WTC11 (cell line): ENCODE measurements around the gene GNAO1. TPM values are rescaled to one million over a fixed set of nuclear protein-coding genes. Genes with fewer than 3 reads are reported as not detected.

Experiments
- ATAC-seq: fragments of 200-7000 bp; cut with Tn5 transposase; 2 replicates; pipeline ENCODE4 v1.10.0; 2021; ENCODE audit warnings: mild to moderate bottlenecking, moderate library complexity
- CTCF ChIA-PET: fragments of 300-600 bp; sonication (Branson Sonifier 250); formaldehyde crosslinking; loops from one replicate; lab custom pipeline; 2021; ENCODE audit warnings: antibody characterized with exemption; lab: Charles Lee
- POLR2A ChIA-PET: fragments of 350-600 bp; sonication (Branson Sonifier 250); formaldehyde crosslinking; loops from one replicate; lab custom pipeline; 2021; ENCODE audit warnings: antibody characterized with exemption; lab: Charles Lee
- DNase-seq: peaks from one replicate; pipeline ENCODE4 v3.0.0; 2021; ENCODE audit warnings: low spot score
- H3K27ac Mint-ChIP-seq: 2 replicates; pipeline ENCODE4 v1.8.0; 2021; ENCODE audit warnings: mixed read lengths
- H3K27me3 Mint-ChIP-seq: 2 replicates; pipeline ENCODE4 v1.8.0; 2021; ENCODE audit warnings: low read depth, mild to moderate bottlenecking, moderate library complexity, mixed read lengths
- H3K36me3 Mint-ChIP-seq: 2 replicates; pipeline ENCODE4 v1.8.0; 2021; ENCODE audit warnings: mixed read lengths
- H3K4me1 Mint-ChIP-seq: 2 replicates; pipeline ENCODE4 v1.8.0; 2022; ENCODE audit warnings: mixed read lengths
- H3K4me3 Mint-ChIP-seq: 2 replicates; pipeline ENCODE4 v1.8.0; 2021; ENCODE audit warnings: mild to moderate bottlenecking, moderate library complexity, mixed read lengths
- H3K9me3 Mint-ChIP-seq: 2 replicates; pipeline ENCODE4 v1.8.0; 2021; ENCODE audit warnings: mixed read lengths
- AFF4 ChIP-seq: sonication (generic); formaldehyde crosslinking; IDR thresholded peaks from 2 replicates; pipeline ENCODE4 v1.8.1; 2023; ENCODE audit warnings: mild to moderate bottlenecking, missing genetic modification reagents, borderline replicate concordance
- ARID4B ChIP-seq: sonication (generic); formaldehyde crosslinking; IDR thresholded peaks from 2 replicates; pipeline ENCODE4 v1.8.0; 2023; ENCODE audit warnings: missing genetic modification reagents, mild to moderate bottlenecking, borderline replicate concordance
- ATF2 ChIP-seq: sonication (generic); formaldehyde crosslinking; IDR thresholded peaks from 2 replicates; pipeline ENCODE4 v1.8.1; 2022; ENCODE audit warnings: low read depth, missing genetic modification reagents, borderline replicate concordance
- ATF3 ChIP-seq: sonication (generic); formaldehyde crosslinking; conservative IDR thresholded peaks from 2 replicates; pipeline ENCODE4 v1.8.1; 2022; ENCODE audit warnings: mild to moderate bottlenecking, missing genetic modification reagents
- CBFB ChIP-seq: sonication (generic); formaldehyde crosslinking; IDR thresholded peaks from 2 replicates; pipeline ENCODE4 v1.8.1; 2022; ENCODE audit warnings: mild to moderate bottlenecking, low read depth, missing genetic modification reagents
- CREM ChIP-seq: sonication (generic); formaldehyde crosslinking; IDR thresholded peaks from 2 replicates; pipeline ENCODE4 v1.8.1; 2022; ENCODE audit warnings: mild to moderate bottlenecking, missing genetic modification reagents, moderate library complexity
- E2F5 ChIP-seq: sonication (generic); formaldehyde crosslinking; IDR thresholded peaks from 2 replicates; pipeline ENCODE4 v1.8.1; 2022; ENCODE audit warnings: mild to moderate bottlenecking, moderate library complexity, missing genetic modification reagents
- FOXP1 ChIP-seq: sonication (generic); formaldehyde crosslinking; IDR thresholded peaks from 2 replicates; pipeline ENCODE4 v1.8.0; 2022; ENCODE audit warnings: missing genetic modification reagents, mild to moderate bottlenecking, moderate library complexity, borderline replicate concordance
- JUN ChIP-seq: sonication (generic); formaldehyde crosslinking; IDR thresholded peaks from 2 replicates; pipeline ENCODE4 v1.8.0; 2023; ENCODE audit warnings: mild to moderate bottlenecking, missing genetic modification reagents
- PREB ChIP-seq: sonication (generic); formaldehyde crosslinking; IDR thresholded peaks from 2 replicates; pipeline ENCODE4 v1.8.1; 2022; ENCODE audit warnings: mild to moderate bottlenecking, missing genetic modification reagents, moderate library complexity, borderline replicate concordance
- SOX15 ChIP-seq: fragments of 250-450 bp; sonication (Bioruptor Pico); IDR thresholded peaks from 2 replicates; pipeline ENCODE4 v1.9.0; 2021; ENCODE audit warnings: mild to moderate bottlenecking
- STAT6 ChIP-seq: sonication (generic); formaldehyde crosslinking; conservative IDR thresholded peaks from 2 replicates; pipeline ENCODE4 v1.8.1; 2023; ENCODE audit warnings: mild to moderate bottlenecking, low read depth, missing genetic modification reagents, moderate library complexity
- ZMAT4 ChIP-seq: fragments of 250-450 bp; sonication (Bioruptor Pico); IDR thresholded peaks from 2 replicates; pipeline ENCODE4 v1.9.0; 2021; ENCODE audit warnings: mild to moderate bottlenecking
- ZNF138 ChIP-seq: sonication (generic); formaldehyde crosslinking; conservative IDR thresholded peaks from 2 replicates; pipeline ENCODE4 v1.8.1; 2022; ENCODE audit warnings: mild to moderate bottlenecking, moderate library complexity, missing genetic modification reagents
- ZNF396 ChIP-seq: fragments of 250-450 bp; sonication (Bioruptor Pico); IDR thresholded peaks from 2 replicates; pipeline ENCODE4 v1.8.0; 2021; ENCODE audit warnings: mild to moderate bottlenecking, moderate library complexity, borderline replicate concordance
- ZNF425 ChIP-seq: fragments of 250-450 bp; sonication (Bioruptor Pico); conservative IDR thresholded peaks from 2 replicates; pipeline ENCODE4 v1.9.0; 2021; ENCODE audit warnings: mild to moderate bottlenecking
- total RNA-seq: library from RNA; stranded (reverse); gene quantifications from 3 replicates; pipeline ENCODE4 v1.2.3, GENCODE V29; 2021

The GNAO1 gene
- total RNA-seq, 1 experiment from 2014 or later: 30.6 TPM

GRCh38 chr16:56234737-56235136 lies 43.4 kb downstream of the GNAO1 start:
- CTCF ChIA-PET: interaction anchor here (1.0 kb wide), 1 partner anchor 32 kb away, joined by 3 read pairs; no protein-coding TSS in a partner anchor
- no peaks in the 10 kb centered on the region for H3K27me3 Mint-ChIP-seq
- no peak for ATAC-seq
- TF ChIP-seq PREB: no peak
- no peak for TF ChIP-seq ZNF425 (CRISPR knock-in tag)
- TF ChIP-seq AFF4: no peak
- no peak for TF ChIP-seq CREM (CRISPR knock-in tag)
- TF ChIP-seq SOX15 (CRISPR knock-in tag): no peak
- TF ChIP-seq ARID4B (CRISPR knock-in tag): no peak
- no peak for TF ChIP-seq FOXP1 (CRISPR knock-in tag)
- TF ChIP-seq CBFB: no peak
- no peak for TF ChIP-seq ZNF138 (CRISPR knock-in tag)
- TF ChIP-seq E2F5 (CRISPR knock-in tag): no peak
- no peak for TF ChIP-seq ZMAT4 (CRISPR knock-in tag)
- TF ChIP-seq, all 79 proteins: peak for 0
- Mint-ChIP-seq H3K36me3 (no peaks in the 10 kb centered on the region), H3K27ac (no peak overlapping the region), H3K4me3 (no peak overlapping the region), H3K4me1 (peaks cover 27% of the 10 kb centered on the region), H3K9me3 (no peaks in the 10 kb centered on the region)
- no peak for DNase-seq
- POLR2A ChIA-PET: no interaction called here

- POLR2A ChIA-PET: no interaction called here
- Mint-ChIP-seq H3K27me3 (no peaks in the 10 kb centered on the region), H3K36me3 (no peaks in the 10 kb centered on the region), H3K27ac (no peak overlapping the region), H3K4me3 (no peak overlapping the region), H3K9me3 (no peaks in the 10 kb centered on the region), H3K4me1 (peaks cover 18% of the 10 kb centered on the region)
- no peak for DNase-seq
- CTCF ChIA-PET: no interaction called here
- no peak for ATAC-seq
- TF ChIP-seq ATF3: no peak
- TF ChIP-seq ZNF396 (CRISPR knock-in tag): no peak
- no peak for TF ChIP-seq STAT6 (CRISPR knock-in tag)
- TF ChIP-seq ATF2 (CRISPR knock-in tag): no peak
- TF ChIP-seq JUN (CRISPR knock-in tag): no peak
These were observed 46.2 kb downstream of the GNAO1 start for GRCh38 chr16:56237451-56237930.
